ENCODE measurements around the gene TMEM130. TPM values are rescaled to one million over a fixed set of nuclear protein-coding genes. Genes with fewer than 3 reads are reported as not detected.

Gene TMEM130
- total and polyA plus RNA-seq, 4 donors: not detected

DNA sequence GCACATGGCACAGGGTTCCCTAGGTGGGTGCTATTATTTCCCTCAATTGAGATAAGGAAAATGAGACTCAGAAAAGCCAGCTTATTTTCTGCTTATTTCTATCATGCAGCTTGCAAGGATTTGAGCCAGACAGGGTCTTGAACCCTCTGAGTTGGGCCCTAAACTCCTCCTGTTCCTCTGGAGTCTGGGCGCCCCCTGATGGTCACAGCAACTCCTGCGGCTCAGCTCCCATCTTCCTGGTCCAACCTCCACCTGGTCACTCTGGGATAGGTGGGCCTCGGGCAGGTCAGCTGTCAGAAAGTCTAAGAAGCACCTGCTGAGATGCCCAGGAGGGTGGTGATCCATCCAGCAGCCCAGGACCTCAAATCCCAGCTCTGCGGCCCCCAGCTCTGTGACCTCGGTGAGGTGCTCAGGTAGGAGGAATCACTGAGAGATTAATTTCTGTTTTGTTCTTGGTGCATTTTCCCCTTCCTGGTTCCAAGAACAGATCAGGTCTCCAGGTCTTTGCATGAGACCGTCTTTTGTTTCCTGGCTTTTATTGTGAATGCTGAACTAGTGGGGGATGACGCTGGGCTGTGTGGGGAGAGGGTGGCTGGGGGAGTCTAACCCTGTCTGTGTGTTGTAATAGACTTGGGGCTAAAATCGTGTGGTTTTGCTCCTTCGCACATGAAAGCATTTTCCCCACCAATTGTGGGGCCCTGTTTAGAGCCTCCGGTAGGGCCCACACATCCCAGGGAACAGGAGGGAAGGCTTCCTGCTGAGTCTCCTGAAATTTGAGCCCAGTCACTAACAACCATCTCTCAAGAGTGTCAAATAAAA is 32.8 kb downstream of the TMEM130 start:
- Histone ChIP-seq H3K36me3 (ENCODE audit: control insufficient read depth in 4 of 4, insufficient read depth in 3 of 4, low read depth in 1 of 4, low read length in 3 of 4) (no peaks in the 10 kb centered on the region), H3K27ac (ENCODE audit: low read depth in 1 of 2, low read length in 2 of 2) (no peak overlapping the region), H3K9ac (ENCODE audit: low read depth in 1 of 2, low read length in 2 of 2) (no peak overlapping the region), H3K27me3 (ENCODE audit: control insufficient read depth in 4 of 4, insufficient read depth in 4 of 4, low read length in 3 of 4) (peaks cover 0 to 3% (median under 1%) of the 10 kb centered on the region in 4 donors), H3K9me3 (ENCODE audit: control insufficient read depth in 4 of 4, low read length in 3 of 4) (no peaks in the 10 kb centered on the region), H3K4me1 (ENCODE audit: control insufficient read depth in 4 of 4, insufficient read depth in 4 of 4, low read length in 3 of 4) (peaks cover 0 to 6% (median 3%) of the 10 kb centered on the region in 4 donors), H3K4me3 (ENCODE audit: low read depth in 1 of 3, low read length in 3 of 3) (no peak overlapping the region)
- 39% methylated on average over 10 of the region's 10 CpGs for WGBS
- TF ChIP-seq, protein P1, sequence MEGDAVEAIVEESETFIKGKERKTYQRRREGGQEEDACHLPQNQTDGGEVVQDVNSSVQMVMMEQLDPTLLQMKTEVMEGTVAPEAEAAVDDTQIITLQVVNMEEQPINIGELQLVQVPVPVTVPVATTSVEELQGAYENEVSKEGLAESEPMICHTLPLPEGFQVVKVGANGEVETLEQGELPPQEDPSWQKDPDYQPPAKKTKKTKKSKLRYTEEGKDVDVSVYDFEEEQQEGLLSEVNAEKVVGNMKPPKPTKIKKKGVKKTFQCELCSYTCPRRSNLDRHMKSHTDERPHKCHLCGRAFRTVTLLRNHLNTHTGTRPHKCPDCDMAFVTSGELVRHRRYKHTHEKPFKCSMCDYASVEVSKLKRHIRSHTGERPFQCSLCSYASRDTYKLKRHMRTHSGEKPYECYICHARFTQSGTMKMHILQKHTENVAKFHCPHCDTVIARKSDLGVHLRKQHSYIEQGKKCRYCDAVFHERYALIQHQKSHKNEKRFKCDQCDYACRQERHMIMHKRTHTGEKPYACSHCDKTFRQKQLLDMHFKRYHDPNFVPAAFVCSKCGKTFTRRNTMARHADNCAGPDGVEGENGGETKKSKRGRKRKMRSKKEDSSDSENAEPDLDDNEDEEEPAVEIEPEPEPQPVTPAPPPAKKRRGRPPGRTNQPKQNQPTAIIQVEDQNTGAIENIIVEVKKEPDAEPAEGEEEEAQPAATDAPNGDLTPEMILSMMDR (IDR thresholded peaks at IDR 0.05; ENCODE audit: low read depth, low read length, missing input control): peak; percentile 19
- no peak for TF ChIP-seq HNF4A (conservative IDR thresholded peaks at IDR 0.05)
- TF ChIP-seq RAD21 (IDR thresholded peaks at IDR 0.05): peak; percentile 33 to 49
- TF ChIP-seq, protein P2, sequence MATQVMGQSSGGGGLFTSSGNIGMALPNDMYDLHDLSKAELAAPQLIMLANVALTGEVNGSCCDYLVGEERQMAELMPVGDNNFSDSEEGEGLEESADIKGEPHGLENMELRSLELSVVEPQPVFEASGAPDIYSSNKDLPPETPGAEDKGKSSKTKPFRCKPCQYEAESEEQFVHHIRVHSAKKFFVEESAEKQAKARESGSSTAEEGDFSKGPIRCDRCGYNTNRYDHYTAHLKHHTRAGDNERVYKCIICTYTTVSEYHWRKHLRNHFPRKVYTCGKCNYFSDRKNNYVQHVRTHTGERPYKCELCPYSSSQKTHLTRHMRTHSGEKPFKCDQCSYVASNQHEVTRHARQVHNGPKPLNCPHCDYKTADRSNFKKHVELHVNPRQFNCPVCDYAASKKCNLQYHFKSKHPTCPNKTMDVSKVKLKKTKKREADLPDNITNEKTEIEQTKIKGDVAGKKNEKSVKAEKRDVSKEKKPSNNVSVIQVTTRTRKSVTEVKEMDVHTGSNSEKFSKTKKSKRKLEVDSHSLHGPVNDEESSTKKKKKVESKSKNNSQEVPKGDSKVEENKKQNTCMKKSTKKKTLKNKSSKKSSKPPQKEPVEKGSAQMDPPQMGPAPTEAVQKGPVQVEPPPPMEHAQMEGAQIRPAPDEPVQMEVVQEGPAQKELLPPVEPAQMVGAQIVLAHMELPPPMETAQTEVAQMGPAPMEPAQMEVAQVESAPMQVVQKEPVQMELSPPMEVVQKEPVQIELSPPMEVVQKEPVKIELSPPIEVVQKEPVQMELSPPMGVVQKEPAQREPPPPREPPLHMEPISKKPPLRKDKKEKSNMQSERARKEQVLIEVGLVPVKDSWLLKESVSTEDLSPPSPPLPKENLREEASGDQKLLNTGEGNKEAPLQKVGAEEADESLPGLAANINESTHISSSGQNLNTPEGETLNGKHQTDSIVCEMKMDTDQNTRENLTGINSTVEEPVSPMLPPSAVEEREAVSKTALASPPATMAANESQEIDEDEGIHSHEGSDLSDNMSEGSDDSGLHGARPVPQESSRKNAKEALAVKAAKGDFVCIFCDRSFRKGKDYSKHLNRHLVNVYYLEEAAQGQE (IDR thresholded peaks at IDR 0.05): no peak
- no peak for TF ChIP-seq JUND (IDR thresholded peaks at IDR 0.05)
- no peak for TF ChIP-seq YY1 (IDR thresholded peaks at IDR 0.05)
- TF ChIP-seq FOXA1 (IDR thresholded peaks at IDR 0.05): no peak
- DNase-seq (ENCODE audit: low spot score): peak; percentile 38

DNA sequence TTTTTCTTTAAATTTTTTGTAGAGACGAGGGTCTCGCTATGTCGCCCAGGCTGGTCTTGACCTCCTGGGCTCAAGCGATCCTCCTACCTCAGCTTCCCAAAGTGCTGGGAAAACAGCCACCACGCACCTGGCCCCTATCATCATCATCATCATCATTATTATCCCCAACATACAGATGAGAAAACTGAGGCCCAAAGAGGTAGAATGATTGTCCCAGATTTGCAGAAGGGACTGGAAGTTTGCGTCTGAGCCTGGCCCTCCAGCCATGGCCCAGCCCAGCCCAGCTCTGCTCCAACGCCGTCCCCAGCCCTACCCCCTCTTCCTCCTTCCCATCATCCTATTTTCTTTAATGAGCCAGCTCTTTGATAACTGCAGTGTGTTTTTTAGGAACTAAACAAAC is 34.9 kb downstream of the TMEM130 start:
- WGBS: 77% methylated on average over 8 of the region's 8 CpGs
- H3K9ac ChIP-seq (ENCODE audit: low read depth in 1 of 2, low read length in 2 of 2): no peak overlapping the region

More for the DNA sequence above, 34.9 kb downstream of the TMEM130 start:
- H3K4me1 ChIP-seq (ENCODE audit: control insufficient read depth in 4 of 4, insufficient read depth in 4 of 4, low read length in 3 of 4): no peaks in the 10 kb centered on the region
- H3K36me3 ChIP-seq (ENCODE audit: control insufficient read depth in 4 of 4, insufficient read depth in 3 of 4, low read depth in 1 of 4, low read length in 3 of 4): no peaks in the 10 kb centered on the region
- no peak for DNase-seq (ENCODE audit: low spot score)
- no peaks in the 10 kb centered on the region for H3K9me3 ChIP-seq (ENCODE audit: control insufficient read depth in 4 of 4, low read length in 3 of 4)
- H3K27me3 ChIP-seq (ENCODE audit: control insufficient read depth in 4 of 4, insufficient read depth in 4 of 4, low read length in 3 of 4): peaks cover 0 to 3% (median 0%) of the 10 kb centered on the region in 4 donors
- TF ChIP-seq SP1 (IDR thresholded peaks at IDR 0.05): no peak
- TF ChIP-seq, protein P1 (IDR thresholded peaks at IDR 0.05; ENCODE audit: low read depth, low read length, missing input control): no peak
- TF ChIP-seq HNF4G (IDR thresholded peaks at IDR 0.05): no peak
- no peak for TF ChIP-seq FOXA2 (IDR thresholded peaks at IDR 0.05)
- TF ChIP-seq, protein P3, sequence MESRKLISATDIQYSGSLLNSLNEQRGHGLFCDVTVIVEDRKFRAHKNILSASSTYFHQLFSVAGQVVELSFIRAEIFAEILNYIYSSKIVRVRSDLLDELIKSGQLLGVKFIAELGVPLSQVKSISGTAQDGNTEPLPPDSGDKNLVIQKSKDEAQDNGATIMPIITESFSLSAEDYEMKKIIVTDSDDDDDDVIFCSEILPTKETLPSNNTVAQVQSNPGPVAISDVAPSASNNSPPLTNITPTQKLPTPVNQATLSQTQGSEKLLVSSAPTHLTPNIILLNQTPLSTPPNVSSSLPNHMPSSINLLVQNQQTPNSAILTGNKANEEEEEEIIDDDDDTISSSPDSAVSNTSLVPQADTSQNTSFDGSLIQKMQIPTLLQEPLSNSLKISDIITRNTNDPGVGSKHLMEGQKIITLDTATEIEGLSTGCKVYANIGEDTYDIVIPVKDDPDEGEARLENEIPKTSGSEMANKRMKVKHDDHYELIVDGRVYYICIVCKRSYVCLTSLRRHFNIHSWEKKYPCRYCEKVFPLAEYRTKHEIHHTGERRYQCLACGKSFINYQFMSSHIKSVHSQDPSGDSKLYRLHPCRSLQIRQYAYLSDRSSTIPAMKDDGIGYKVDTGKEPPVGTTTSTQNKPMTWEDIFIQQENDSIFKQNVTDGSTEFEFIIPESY (IDR thresholded peaks at IDR 0.05): no peak
- no peak overlapping the region for H3K4me3 ChIP-seq (ENCODE audit: low read depth in 1 of 3, low read length in 3 of 3)
- H3K27ac ChIP-seq (ENCODE audit: low read depth in 1 of 2, low read length in 2 of 2): no peak overlapping the region

Measured in liver (tissue), 9 donors.